Adrenal gland (tissue), 5 donors: ENCODE measurements around the gene SIL1.

Experiments used
- CTCF ChIP-seq, 6 experiments: fragments of 450-650 bp in 4 of 6; fragments of 200-600 bp in 2 of 6; sonication (generic) in 1 of 6; IDR thresholded peaks; 1 replicate in 5 of 6; 2 replicates in 1 of 6; pipeline versions ENCODE4 v1.5.1 to v1.8.0; 2016 to 2021; ENCODE audit warnings: antibody characterized with exemption in 6 of 6, mild to moderate bottlenecking in 2 of 6, moderate library complexity in 1 of 6
- POLR2A ChIP-seq, 2 donors: fragments of 450-650 bp; IDR thresholded peaks; one replicate each; pipeline ENCODE4 v1.6.1; 2017; ENCODE audit warnings: antibody characterized with exemption in 2 of 2, mild to moderate bottlenecking in 2 of 2, moderate library complexity in 1 of 2
- donor health status: DM: no; HTN: no; CAD: no.

- TF ChIP-seq CTCF (IDR thresholded peaks at IDR 0.05) (no peak), POLR2A (IDR thresholded peaks at IDR 0.05) (no peak)
These were observed 34.1 kb downstream of the SIL1 start for GRCh38 chr5:139164020-139164419.
